HepG2 (cell line): Measurements from ENCODE around the gene RBM12. TPM values are rescaled to one million over a fixed set of nuclear protein-coding genes. Genes with fewer than 3 reads are reported as not detected.

Experiments used
- ATAC-seq: fragments of 200-7000 bp; cut with Tn5 transposase; 3 replicates; pipeline ENCODE4 v1.9.1; 2020; ENCODE audit warnings: mild to moderate bottlenecking, moderate library complexity
- BruUV-seq: library from RNA; stranded (reverse); fragments of 400-500 nt; replicated peaks from 2 replicates; lab custom pipeline; 2021; lab: Mats Ljungman, UMichigan
- CTCF ChIA-PET: fragments of 300-600 bp; formaldehyde crosslinking; extraction: SDS; loops from one replicate; lab custom pipeline; 2021; ENCODE audit warnings: low total read pairs, inconsistent platforms, low intra/inter-chr PET ratio; lab: Yijun Ruan, JAX
- POLR2A ChIA-PET: fragments of 350-600 bp; sonication (Branson Sonifier 250); formaldehyde crosslinking; loops from one replicate; lab custom pipeline; 2020; ENCODE audit warnings: antibody characterized with exemption, inconsistent platforms; lab: Yijun Ruan, JAX
- DNase-seq: peaks from one replicate; pipeline ENCODE4 v3.0.0-alpha.2; 2015; ENCODE audit warnings: low spot score
- FAIRE-seq: peaks from 3 replicates; lab custom pipeline; 2011; peaks lifted over from hg19 to GRCh38; lab: Jason Lieb, UNC
- H2AFZ ChIP-seq: one replicate; pipeline ENCODE4 v1.6.1; 2011; ENCODE audit warnings: low read length, inconsistent platforms
- H3K27ac ChIP-seq: fragments of 300-600 bp; 3 replicates; pipeline ENCODE4 v1.8.0; 2011; ENCODE audit warnings: mixed run types, mild to moderate bottlenecking, mixed read lengths, low read length, inconsistent platforms; ENCODE audit not compliant: insufficient read depth; ENCODE audit errors: extremely low read length
- H3K27me3 ChIP-seq, 2 experiments: fragments of 200-600 bp in 1 of 2; 2 replicates in 1 of 2; 3 replicates in 1 of 2; pipeline versions ENCODE4 v1.6.0 to v1.8.0; 2011; ENCODE audit warnings: low read length in 2 of 2, mild to moderate bottlenecking in 2 of 2, moderate library complexity in 2 of 2, inconsistent platforms in 1 of 2; ENCODE audit not compliant: insufficient read depth in 2 of 2, control insufficient read depth in 1 of 2
- H3K36me3 ChIP-seq, 2 experiments: fragments of 200-600 bp in 1 of 2; replicated peaks in 1 of 2; 2 replicates in 1 of 2; 3 replicates in 1 of 2; pipeline versions ENCODE4 v1.5.1 to v1.8.0; 2011; ENCODE audit warnings: low read length in 2 of 2, inconsistent platforms in 1 of 2; ENCODE audit not compliant: insufficient read depth in 2 of 2, control insufficient read depth in 1 of 2
- H3K4me1 ChIP-seq: 2 replicates; pipeline ENCODE4 v1.5.1; 2012; ENCODE audit warnings: low read length, inconsistent platforms; ENCODE audit not compliant: insufficient read depth
- H3K4me2 ChIP-seq: 2 replicates; pipeline ENCODE4 v1.6.0; 2011; ENCODE audit warnings: low read depth, low read length, inconsistent platforms
- H3K4me3 ChIP-seq, 3 experiments: fragments of 200-600 bp in 1 of 3; sonication (generic), shearing (Covaris generic) in 1 of 3; replicated peaks in 1 of 3; 2 replicates each; pipeline ENCODE4 v1.5.1; 2011 to 2016; ENCODE audit warnings: low read length in 3 of 3, inconsistent platforms in 2 of 3, low read depth in 2 of 3, mild to moderate bottlenecking in 2 of 3, control low read depth in 1 of 3, mixed read lengths in 1 of 3; ENCODE audit not compliant: insufficient read depth in 1 of 3
- H3K79me2 ChIP-seq: one replicate; pipeline ENCODE4 v1.6.1; 2011; ENCODE audit warnings: low read length, inconsistent platforms; ENCODE audit not compliant: insufficient read depth
- H3K9ac ChIP-seq: 2 replicates; pipeline ENCODE4 v1.6.0; 2011; ENCODE audit warnings: mild to moderate bottlenecking, low read depth, low read length, inconsistent platforms; ENCODE audit not compliant: insufficient read depth
- H3K9me3 ChIP-seq: 2 replicates; pipeline ENCODE4 v1.5.1; 2012; ENCODE audit warnings: mild to moderate bottlenecking, low read length
- H4K20me1 ChIP-seq: 2 replicates; pipeline ENCODE4 v1.6.0; 2011; ENCODE audit warnings: inconsistent platforms, mild to moderate bottlenecking, low read length, moderate library complexity; ENCODE audit not compliant: insufficient read depth
- AGO2 ChIP-seq: fragments of 200-400 bp; formaldehyde crosslinking; optimal IDR thresholded peaks from 2 replicates; pipeline ENCODE3; 2017; ENCODE audit warnings: mild to moderate bottlenecking, low read depth, low read length, moderate library complexity
- GABPA ChIP-seq, 2 experiments: IDR thresholded peaks; 2 replicates each; pipeline ENCODE4 v1.6.1; 2011 to 2016; ENCODE audit warnings: low read depth in 2 of 2, low read length in 1 of 2, missing biosample characterization in 1 of 2, missing genetic modification characterization in 1 of 2
- JARID2 ChIP-seq: sonication (generic); formaldehyde crosslinking; IDR thresholded peaks from 2 replicates; pipeline ENCODE4 v1.8.1; 2023; ENCODE audit warnings: missing genetic modification reagents, inconsistent platforms; ENCODE audit not compliant: insufficient replicate concordance
- KDM1A ChIP-seq: IDR thresholded peaks from 2 replicates; pipeline ENCODE4 v1.6.1; 2016; ENCODE audit warnings: missing compliant biosample characterization
- KDM6A ChIP-seq: IDR thresholded peaks from 2 replicates; pipeline ENCODE4 v1.6.1; 2016; ENCODE audit warnings: low read depth
- MBD4 ChIP-seq: IDR thresholded peaks from 2 replicates; pipeline ENCODE4 v1.6.1; 2012; ENCODE audit warnings: low read length, inconsistent platforms, borderline replicate concordance
- PATZ1 ChIP-seq: sonication (generic); formaldehyde crosslinking; IDR thresholded peaks from 2 replicates; pipeline ENCODE4 v1.4.0; 2020; ENCODE audit warnings: missing genetic modification reagents
- POLR2AphosphoS2 ChIP-seq: IDR thresholded peaks from 2 replicates; pipeline ENCODE4 v1.6.1; 2011; ENCODE audit warnings: low read depth, low read length, improper control_type of control experiment
- RBM22 ChIP-seq: fragments of 200-400 bp; formaldehyde crosslinking; optimal IDR thresholded peaks from 2 replicates; pipeline ENCODE3; 2017; ENCODE audit warnings: mild to moderate bottlenecking, low read length, moderate library complexity
- RFX5 ChIP-seq: IDR thresholded peaks from 2 replicates; pipeline ENCODE4 v1.6.1; 2011; ENCODE audit warnings: low read depth, low read length, improper control_type of control experiment
- RXRB ChIP-seq: IDR thresholded peaks from 2 replicates; pipeline ENCODE4 v1.6.1; 2016; ENCODE audit warnings: borderline replicate concordance, missing genetic modification reagents, missing compliant biosample characterization
- SAP130 ChIP-seq: IDR thresholded peaks from 2 replicates; pipeline ENCODE4 v1.6.1; 2016; ENCODE audit warnings: low read depth
- SIN3B ChIP-seq: fragments of 150-350 bp; IDR thresholded peaks from 2 replicates; pipeline ENCODE4 v1.6.1; 2014; ENCODE audit warnings: low read length
- SMARCC2 ChIP-seq: fragments of 450-650 bp; IDR thresholded peaks from 2 replicates; pipeline ENCODE4 v1.6.1; 2017; ENCODE audit warnings: antibody characterized with exemption, mild to moderate bottlenecking
- TBX2 ChIP-seq: sonication (generic); formaldehyde crosslinking; IDR thresholded peaks from 2 replicates; pipeline ENCODE4 v1.5.0; 2020; ENCODE audit warnings: missing genetic modification reagents, mild to moderate bottlenecking, borderline replicate concordance
- TBX3 ChIP-seq: fragments of 450-650 bp; IDR thresholded peaks from 2 replicates; pipeline ENCODE4 v1.6.1; 2017; ENCODE audit warnings: antibody characterized with exemption, mild to moderate bottlenecking, inconsistent platforms, borderline replicate concordance
- TSC22D2 ChIP-seq: sonication (generic); formaldehyde crosslinking; IDR thresholded peaks from 2 replicates; pipeline ENCODE4 v1.5.1; 2020; ENCODE audit warnings: missing genetic modification reagents, mild to moderate bottlenecking, borderline replicate concordance
- ZNF121 ChIP-seq: sonication (generic); formaldehyde crosslinking; IDR thresholded peaks from 2 replicates; pipeline ENCODE4 v1.5.0; 2020; ENCODE audit warnings: mild to moderate bottlenecking, missing genetic modification reagents
- ZNF781 ChIP-seq: sonication (generic); formaldehyde crosslinking; IDR thresholded peaks from 2 replicates; pipeline ENCODE4 v1.5.1; 2020; ENCODE audit warnings: borderline replicate concordance, mild to moderate bottlenecking, missing genetic modification reagents; ENCODE audit errors: not compliant biosample characterization
- ZNF891 ChIP-seq: sonication (generic); formaldehyde crosslinking; IDR thresholded peaks from 2 replicates; pipeline ENCODE4 v1.5.0; 2020; ENCODE audit warnings: mild to moderate bottlenecking, missing genetic modification reagents
- ZSCAN22 ChIP-seq: sonication (generic); formaldehyde crosslinking; IDR thresholded peaks from 2 replicates; pipeline ENCODE4 v1.4.0; 2020; ENCODE audit warnings: mild to moderate bottlenecking, missing genetic modification reagents
- WGBS: methylation state at CpG from one replicate; pipeline ENCODE4 v1.1.6; 2017; ENCODE audit warnings: low lambda C conversion rate; 5-methylcytosine and 5-hydroxymethylcytosine counted together
- in situ Hi-C: cut with HindIII; loops from 2 replicates; pipeline ENCODE4 v1.10.0; 2017; ENCODE audit warnings: low pct_unique_long_range_greater_than_20kb; ENCODE audit not compliant: extremely low pct_ligation_motif_present
- intact Hi-C: fragments of 100-400 bp; cut with micrococcal nuclease; formaldehyde crosslinking; loops from one replicate; pipeline ENCODE4 v1.10.0; 2022; ENCODE audit not compliant: unreplicated experiment
- polyA plus RNA-seq, 8 experiments: library from polyadenylated mRNA; depleted of rRNA in 3 of 8; stranded (reverse) in 7 of 8; unstranded in 1 of 8; fragments of >200 nt; fragmentation: Illumina TruSeq in 4 of 8; extraction: Trizol in 4 of 8; gene quantifications; 2 replicates each; pipeline versions ENCODE4 v1.2.1 to v1.2.3, GENCODE V29; 2011 to 2016; ENCODE audit warnings: low read depth in 4 of 8, missing spikeins in 1 of 8, mixed read lengths in 1 of 8; ENCODE audit not compliant: insufficient read depth in 1 of 8
- total RNA-seq, 5 experiments: library from RNA; depleted of rRNA; stranded (reverse); fragments of >200 nt; fragmentation: Illumina TruSeq; extraction: Trizol; gene quantifications; 2 replicates each; pipeline ENCODE4 v1.2.3, GENCODE V29; 2016; ENCODE audit warnings: low read depth in 1 of 5
- TF ChIP-seq, protein P1 (sequence below): sonication (generic); formaldehyde crosslinking; IDR thresholded peaks from 2 replicates; pipeline ENCODE4 v1.4.0; 2020; ENCODE audit warnings: missing genetic modification reagents

RBM12 gene
- total and polyA plus RNA-seq, 2 of the 13 experiments (the other 11 are each of a cell fraction or from before 2014, with no cell fraction given), result 97.9 to 104 TPM

DNA sequence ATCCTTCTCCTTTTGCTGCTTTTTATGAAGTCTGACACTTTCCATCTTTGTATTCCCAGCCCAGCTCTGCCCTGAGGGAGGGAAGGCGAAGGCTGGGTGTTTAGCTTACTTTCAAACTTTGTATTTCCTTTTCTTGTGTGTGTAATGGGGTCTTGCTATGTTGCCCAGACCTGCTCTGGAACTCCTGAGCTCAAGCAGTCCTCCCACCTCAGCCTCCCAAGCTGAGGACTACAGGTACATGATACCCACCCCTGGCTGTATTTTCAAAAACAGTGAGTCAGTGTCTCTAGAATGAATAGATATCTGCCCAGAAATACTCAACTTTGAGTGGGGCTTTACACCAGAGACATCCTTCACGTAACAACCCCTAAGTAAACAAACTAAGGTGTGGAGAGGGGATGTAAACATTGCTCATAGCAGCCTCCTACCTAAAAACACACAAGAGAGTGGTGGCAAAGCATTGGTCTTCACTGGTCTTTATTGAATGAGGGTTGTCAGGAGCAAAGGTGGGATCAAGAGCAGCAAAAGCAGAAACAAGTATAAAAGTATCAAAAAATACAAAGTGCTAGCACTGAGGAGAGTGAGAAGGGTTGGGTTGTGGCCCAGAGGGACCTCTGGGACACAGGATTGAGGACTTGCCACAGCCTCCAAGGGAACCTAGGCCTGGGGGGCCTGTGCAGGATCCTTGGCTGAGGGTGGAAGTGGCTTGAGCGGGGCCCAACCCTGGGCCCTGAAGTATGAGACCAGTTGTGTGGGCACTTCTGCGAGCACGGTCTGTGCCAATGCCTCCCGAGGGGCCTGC is 38.9 kb downstream of the RBM12 start:
- in situ Hi-C loops (no loop called here), intact Hi-C loops (no loop called here)
- no peak overlapping the region for H3K4me3 ChIP-seq
- no peak overlapping the region for H3K27ac ChIP-seq
- H3K9me3 ChIP-seq, result no peaks in the 10 kb centered on the region
- H3K9ac ChIP-seq, result no peak overlapping the region
- POLR2A ChIA-PET, result interaction anchor here (1.7 kb wide), 1 partner anchor 10 kb away, joined by 5 read pairs; no protein-coding TSS in a partner anchor
- no peak for DNase-seq
- ATAC-seq, result peak; percentile 14; the same call in 2 of the 3 replicates
- H3K36me3 ChIP-seq, result peaks cover 43 to 62% of the 10 kb centered on the region in 2 experiments
- peaks cover 7% of the 10 kb centered on the region; the same call in 1 of the 2 replicates for H4K20me1 ChIP-seq
- no TSS peak for BruUV-seq
- H3K4me2 ChIP-seq, result no peak overlapping the region
- H3K79me2 ChIP-seq, result no peaks in the 10 kb centered on the region
- peaks cover 14% of the 10 kb centered on the region for H3K4me1 ChIP-seq
- WGBS, result 93% methylated on average over 6 of the region's 6 CpGs
- no peaks in the 10 kb centered on the region for H3K27me3 ChIP-seq
- FAIRE-seq, result no peak
- CTCF ChIA-PET, result no interaction called here
- no peak overlapping the region for H2AFZ ChIP-seq
- TF ChIP-seq SMARCC2 (0 out of 2 replicates have a peak, but pooled peaks have one; percentile 20), SIN3B (no peak), TBX2 (CRISPR knock-in tag) (peak; percentile 8; the same call in 1 of the 2 replicates), TBX3 (peak; percentile 39; the same call in 1 of the 2 replicates), KDM6A (CRISPR knock-in tag) (no peak), MBD4 (no peak; the same call in 1 of the 2 replicates), PATZ1 (CRISPR knock-in tag) (no peak), GABPA (IDR thresholded peaks at IDR 0.05; ENCODE audit: low read depth, low read length) (no peak), GABPA (CRISPR knock-in tag; IDR thresholded peaks at IDR 0.05; ENCODE audit: low read depth) (no peak), TSC22D2 (CRISPR knock-in tag) (no peak), RBM22 (no peak), ZSCAN22 (no peak), ZNF121 (CRISPR knock-in tag) (peak; percentile 98), KDM1A (0 out of 2 replicates have a peak, but pooled peaks have one; percentile 36), RFX5 (no peak), ZNF891 (CRISPR knock-in tag) (no peak), JARID2 (CRISPR knock-in tag) (no peak), ZNF781 (CRISPR knock-in tag) (no peak), POLR2AphosphoS2 (no peak), AGO2 (peak; percentile 35), RXRB (CRISPR knock-in tag) (no peak), SAP130 (CRISPR knock-in tag) (peak; percentile 18; the same call in 1 of the 2 replicates)
- TF ChIP-seq, protein P1, sequence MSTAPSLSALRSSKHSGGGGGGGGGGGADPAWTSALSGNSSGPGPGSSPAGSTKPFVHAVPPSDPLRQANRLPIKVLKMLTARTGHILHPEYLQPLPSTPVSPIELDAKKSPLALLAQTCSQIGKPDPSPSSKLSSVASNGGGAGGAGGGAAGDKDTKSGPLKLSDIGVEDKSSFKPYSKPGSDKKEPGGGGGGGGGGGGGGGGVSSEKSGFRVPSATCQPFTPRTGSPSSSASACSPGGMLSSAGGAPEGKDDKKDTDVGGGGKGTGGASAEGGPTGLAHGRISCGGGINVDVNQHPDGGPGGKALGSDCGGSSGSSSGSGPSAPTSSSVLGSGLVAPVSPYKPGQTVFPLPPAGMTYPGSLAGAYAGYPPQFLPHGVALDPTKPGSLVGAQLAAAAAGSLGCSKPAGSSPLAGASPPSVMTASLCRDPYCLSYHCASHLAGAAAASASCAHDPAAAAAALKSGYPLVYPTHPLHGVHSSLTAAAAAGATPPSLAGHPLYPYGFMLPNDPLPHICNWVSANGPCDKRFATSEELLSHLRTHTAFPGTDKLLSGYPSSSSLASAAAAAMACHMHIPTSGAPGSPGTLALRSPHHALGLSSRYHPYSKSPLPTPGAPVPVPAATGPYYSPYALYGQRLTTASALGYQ, result no peak
